ENCODE results near the gene KBTBD7. TPM values are rescaled to one million over a fixed set of nuclear protein-coding genes. Genes with fewer than 3 reads are reported as not detected.

The KBTBD7 gene
- total and polyA plus RNA-seq, 5 donors from 2014 or later, result 2.3 to 9.9 (median 5.0) TPM

DNA sequence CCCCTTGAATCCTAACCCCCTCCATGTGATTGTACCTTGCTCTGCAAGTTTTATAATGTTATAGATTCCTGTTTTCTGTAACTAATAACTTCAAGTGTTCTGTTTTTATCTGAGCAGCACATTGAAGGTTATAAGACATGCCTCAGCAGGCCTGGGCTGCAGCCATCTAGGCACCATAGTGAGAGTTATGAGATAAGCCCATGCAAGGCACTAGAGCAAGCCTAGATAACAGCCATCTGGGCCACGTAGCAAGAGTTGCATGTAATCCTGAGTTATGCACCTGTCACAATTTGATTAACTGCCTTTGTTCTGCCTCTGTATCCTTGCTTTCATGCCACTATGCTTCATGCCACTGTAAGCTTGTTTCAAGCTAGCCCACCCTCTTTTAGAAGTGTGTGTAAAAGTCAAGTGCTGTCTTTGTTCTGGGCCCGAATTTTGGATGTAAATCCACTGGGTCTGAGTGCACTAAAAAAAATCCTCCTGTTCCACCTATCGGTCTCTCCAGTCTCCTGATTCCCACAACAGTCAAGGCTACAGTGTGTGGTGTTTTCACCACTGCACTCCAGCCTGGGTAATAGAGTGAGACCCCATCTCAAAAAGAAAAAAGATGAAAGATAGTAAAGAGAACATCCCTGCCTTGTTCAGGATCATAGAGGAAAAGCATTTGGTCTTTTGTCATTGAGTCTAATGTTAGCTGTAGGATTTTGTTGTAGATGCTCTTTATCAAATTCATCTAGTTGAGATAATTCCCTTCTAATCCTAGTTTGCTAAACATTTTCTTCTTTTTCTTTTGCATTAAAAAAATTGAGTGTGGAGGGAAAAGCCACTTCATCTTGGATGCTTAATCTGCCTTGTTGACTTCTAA, 45.7 kb downstream of the KBTBD7 start:
- Mint-ChIP-seq H3K9me3 (peaks cover 0 to 59% (median 34%) of the 10 kb centered on the region in 7 donors), H3K4me1 (peaks cover 0 to 5% (median 0%) of the 10 kb centered on the region in 4 donors), H3K27ac (no peak overlapping the region), H3K4me3 (peak overlapping the region in 1 of 4 donors; percentile 13), H3K27me3 (no peaks in the 10 kb centered on the region), H3K36me3 (peaks cover 55% of the 10 kb centered on the region)
- H3K27me3 ChIP-seq (ENCODE audit: control insufficient read depth, insufficient read depth, low read length), result no peaks in the 10 kb centered on the region
- no peak overlapping the region for H3K27ac ChIP-seq (ENCODE audit: insufficient read depth, low read length, poor library complexity, severe bottlenecking)
- no peak for DNase-seq
- H3K36me3 ChIP-seq (ENCODE audit: control insufficient read depth, insufficient read depth, low read length), result peaks cover 3% of the 10 kb centered on the region
- H3K4me1 ChIP-seq (ENCODE audit: control insufficient read depth, insufficient read depth, low read length, poor library complexity, severe bottlenecking), result no peaks in the 10 kb centered on the region
- no peak overlapping the region for H3K4me3 ChIP-seq (ENCODE audit: low read depth, low read length)
- ATAC-seq (ENCODE audit: low read depth in 2 of 2), result no peak
- H3K9me3 ChIP-seq (ENCODE audit: control insufficient read depth in 2 of 2, low read length in 2 of 2), result peaks cover 56 to 57% of the 10 kb centered on the region in 2 experiments

DNA sequence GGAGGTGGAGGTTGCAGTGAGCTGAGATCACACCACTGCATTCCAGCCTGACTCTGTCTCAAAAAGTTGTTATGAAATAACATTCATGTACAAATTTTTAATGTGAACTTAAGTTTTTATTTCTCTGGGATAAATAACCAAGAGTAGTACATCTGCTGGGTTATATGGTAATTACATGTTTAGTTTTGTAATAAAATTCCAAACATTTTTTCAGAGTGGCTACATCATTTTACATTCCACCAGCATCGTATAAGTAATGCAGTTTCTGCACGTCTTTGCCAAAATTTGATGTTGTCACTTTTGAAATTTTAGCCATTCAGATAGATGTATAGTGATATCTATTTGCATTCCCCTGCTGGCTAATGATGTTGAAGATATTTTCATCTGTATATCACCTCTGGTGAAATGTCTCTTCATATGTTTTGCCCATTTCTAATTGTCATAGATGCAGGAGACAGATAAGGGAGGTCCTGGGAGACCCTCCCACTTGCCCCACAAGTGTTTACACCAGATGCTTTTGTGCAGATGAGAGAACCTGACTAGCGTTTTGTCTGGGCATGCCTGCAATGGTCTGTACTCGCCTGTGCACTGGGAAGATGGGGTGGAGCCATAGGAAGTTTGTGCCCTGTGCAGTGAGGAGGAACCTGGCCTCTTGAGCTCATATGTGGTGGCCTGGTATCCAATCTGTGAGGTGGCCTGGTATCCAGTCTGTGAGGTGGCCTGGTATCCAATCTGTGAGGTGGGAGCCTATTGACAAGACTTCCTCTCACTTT, 49.0 kb downstream of the KBTBD7 start:
- Histone ChIP-seq H3K36me3 (ENCODE audit: control insufficient read depth, insufficient read depth, low read length) (peaks cover 3% of the 10 kb centered on the region), H3K9me3 (ENCODE audit: control insufficient read depth in 2 of 2, low read length in 2 of 2) (peaks cover 30 to 32% of the 10 kb centered on the region in 2 experiments), H3K27me3 (ENCODE audit: control insufficient read depth, insufficient read depth, low read length) (no peaks in the 10 kb centered on the region), H3K4me1 (ENCODE audit: control insufficient read depth, insufficient read depth, low read length, poor library complexity, severe bottlenecking) (no peaks in the 10 kb centered on the region), H3K27ac (ENCODE audit: insufficient read depth, low read length, poor library complexity, severe bottlenecking) (no peak overlapping the region), H3K4me3 (ENCODE audit: low read depth, low read length) (no peak overlapping the region)
- ATAC-seq (ENCODE audit: low read depth in 2 of 2) (no peak), DNase-seq (no peak)
- Mint-ChIP-seq H3K27ac (no peak overlapping the region), H3K9me3 (peaks cover 0 to 35% (median 18%) of the 10 kb centered on the region in 7 donors), H3K36me3 (peaks cover 33% of the 10 kb centered on the region), H3K4me1 (peaks cover 0 to 8% (median 0%) of the 10 kb centered on the region in 4 donors), H3K27me3 (no peaks in the 10 kb centered on the region), H3K4me3 (no peak overlapping the region)

DNA sequence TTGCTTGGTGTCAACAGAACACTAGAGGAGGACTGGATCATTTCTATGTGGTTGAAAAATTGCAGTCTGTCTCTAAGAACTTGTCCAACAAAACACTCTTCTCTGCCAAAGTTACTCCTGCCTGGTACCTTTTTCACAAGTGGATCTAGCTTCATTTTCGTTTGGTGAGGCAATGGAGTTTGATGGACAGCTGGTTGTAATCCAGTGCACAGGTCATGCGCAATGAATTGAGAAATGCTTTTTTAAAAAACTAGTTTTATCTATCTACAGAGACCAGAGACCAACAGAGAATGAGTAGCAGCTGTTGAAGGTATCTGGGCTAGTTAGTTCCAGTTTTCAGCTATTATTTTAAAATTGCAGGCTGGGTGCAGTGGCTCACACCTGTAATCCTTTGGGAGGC, 49.8 kb downstream of the KBTBD7 start:
- ATAC-seq (ENCODE audit: low read depth in 2 of 2), result no peak
- H3K27me3 Mint-ChIP-seq, result no peaks in the 10 kb centered on the region

More for the DNA sequence above, 49.8 kb downstream of the KBTBD7 start:
- H3K4me1 ChIP-seq (ENCODE audit: control insufficient read depth, insufficient read depth, low read length, poor library complexity, severe bottlenecking), result no peaks in the 10 kb centered on the region
- H3K4me3 Mint-ChIP-seq, result no peak overlapping the region
- H3K4me1 Mint-ChIP-seq, result peaks cover 0 to 8% (median 1%) of the 10 kb centered on the region in 4 donors
- H3K27ac Mint-ChIP-seq, result no peak overlapping the region
- no peak overlapping the region for H3K27ac ChIP-seq (ENCODE audit: insufficient read depth, low read length, poor library complexity, severe bottlenecking)
- peaks cover 23 to 25% of the 10 kb centered on the region in 2 experiments for H3K9me3 ChIP-seq (ENCODE audit: control insufficient read depth in 2 of 2, low read length in 2 of 2)
- H3K27me3 ChIP-seq (ENCODE audit: control insufficient read depth, insufficient read depth, low read length), result no peaks in the 10 kb centered on the region
- H3K4me3 ChIP-seq (ENCODE audit: low read depth, low read length), result no peak overlapping the region
- H3K36me3 ChIP-seq (ENCODE audit: control insufficient read depth, insufficient read depth, low read length), result peaks cover 3% of the 10 kb centered on the region
- H3K9me3 Mint-ChIP-seq, result peaks cover 0 to 28% (median 12%) of the 10 kb centered on the region in 7 donors
- H3K36me3 Mint-ChIP-seq, result peaks cover 26% of the 10 kb centered on the region
- no peak for DNase-seq

Other genes starting within 250 kb of the KBTBD7 start
- 285 TPM for gene ELF1, start 175.3 kb downstream of the KBTBD7 start, total RNA-seq
- 100 to 1,000 TPM; 122 to 178 (median 141) TPM for gene ELF1, start 175.3 kb downstream of the KBTBD7 start, polyA plus RNA-seq
- 5.6 TPM for gene WBP4, start 133.1 kb downstream of the KBTBD7 start, total RNA-seq
- gene WBP4, start 133.1 kb downstream of the KBTBD7 start, polyA plus RNA-seq, result 1 to 10 TPM; 3.0 to 3.8 (median 3.4) TPM
- gene KBTBD6, start 61.8 kb downstream of the KBTBD7 start, total RNA-seq, result 3.8 TPM
- 1 to 10 TPM; 1.8 to 4.1 (median 2.9) TPM for gene KBTBD6, start 61.8 kb downstream of the KBTBD7 start, polyA plus RNA-seq
- 22.2 TPM for gene MTRF1, start 69.0 kb upstream of the KBTBD7 start, total RNA-seq
- gene MTRF1, start 69.0 kb upstream of the KBTBD7 start, polyA plus RNA-seq, result 10 to 100 TPM in 3 of 4 donors, 1 to 10 TPM in 1; 7.3 to 14.2 (median 12.3) TPM
- 65.8 TPM for gene NAA16, start 116.7 kb upstream of the KBTBD7 start, total RNA-seq
- 10 to 100 TPM in 3 of 4 donors, 1 to 10 TPM in 1; 9.4 to 16.1 (median 14.7) TPM for gene NAA16, start 116.7 kb upstream of the KBTBD7 start, polyA plus RNA-seq

Data from CD4-positive, CD25-positive, alpha-beta regulatory T cell (primary cell).